ENCODE measurements around the gene WNT5A.
"Not testable (repeated sequence)": the region's sequence is repeated elsewhere in the genome, so short reads cannot be mapped to it uniquely, and the experiment has no call there.

WNT5A gene

DNA sequence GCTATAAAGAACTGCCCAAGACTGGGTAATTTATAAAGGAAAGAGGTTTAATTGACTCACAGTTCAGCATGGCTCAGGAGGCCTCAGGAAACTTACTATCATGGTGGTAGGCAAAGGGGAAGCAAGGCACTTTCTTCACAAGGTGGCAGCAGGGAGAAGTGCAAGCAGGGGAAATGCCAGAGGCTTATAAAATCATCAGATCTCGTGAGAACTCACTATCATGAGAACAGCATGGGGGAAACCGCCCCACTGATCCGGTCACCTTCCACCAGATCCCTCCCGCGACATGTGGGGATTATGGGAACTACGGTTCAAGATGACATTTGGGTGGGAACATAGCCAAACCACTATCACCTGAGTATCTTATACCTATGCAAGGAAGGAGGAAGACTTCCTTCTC is 18.0 kb upstream of the WNT5A start:
- DNase-seq: not testable (repeated sequence)

DNA sequence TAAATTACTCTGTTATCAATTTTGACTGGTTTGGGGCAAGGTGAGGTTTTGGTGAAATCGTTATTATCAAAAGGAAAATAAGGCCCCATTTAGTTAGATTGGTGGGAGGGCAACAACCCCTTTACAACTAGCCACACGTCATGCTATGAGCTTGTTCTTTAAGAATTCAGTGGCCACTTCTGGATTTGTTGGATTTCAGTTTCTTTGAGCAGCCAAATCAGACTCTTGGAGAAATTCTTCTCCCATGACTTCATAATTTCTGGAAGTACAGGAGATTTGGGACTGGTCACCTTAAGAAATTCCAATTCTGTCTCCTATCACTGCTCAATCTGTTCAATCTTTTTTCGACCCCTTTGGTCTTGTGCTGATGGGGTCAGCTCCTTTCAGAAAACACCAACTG is 14.8 kb upstream of the WNT5A start:
- no peak for DNase-seq

DNA sequence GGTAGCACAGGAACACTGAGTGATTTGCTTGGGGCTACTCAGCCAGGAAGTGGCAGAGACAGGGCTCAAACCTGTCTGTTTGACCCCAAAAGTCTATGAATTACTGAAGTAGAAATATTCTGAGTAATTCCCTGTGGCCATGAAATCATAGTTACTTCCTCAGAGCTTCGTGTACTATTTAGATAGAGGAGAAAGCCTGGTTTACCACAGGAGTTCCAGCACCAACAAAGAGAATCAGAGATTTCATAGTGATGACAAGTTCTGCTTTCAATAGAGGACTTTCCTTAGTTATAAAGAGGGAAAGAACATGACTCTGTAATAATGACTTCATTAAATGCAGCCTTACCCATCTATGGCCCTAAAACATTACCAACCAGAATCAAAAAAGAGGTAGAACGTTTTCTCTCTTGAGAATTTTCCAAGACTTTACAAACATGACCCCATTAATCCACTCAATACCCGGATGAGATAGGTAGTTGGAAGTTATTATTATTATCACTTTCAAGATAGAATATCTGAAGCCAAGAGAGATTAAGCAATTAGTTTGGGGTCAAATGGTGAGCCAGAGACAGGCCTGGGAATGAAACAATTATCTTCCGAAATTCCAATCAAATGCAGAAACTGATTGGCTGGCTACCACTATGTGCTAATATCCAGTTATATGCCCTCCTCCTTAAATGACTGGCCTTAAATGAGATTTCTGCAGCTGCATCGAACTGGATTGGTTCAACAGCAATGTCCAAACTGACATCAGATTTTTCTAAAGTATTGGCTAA is 13.6 kb upstream of the WNT5A start:
- no peak for DNase-seq

DNA sequence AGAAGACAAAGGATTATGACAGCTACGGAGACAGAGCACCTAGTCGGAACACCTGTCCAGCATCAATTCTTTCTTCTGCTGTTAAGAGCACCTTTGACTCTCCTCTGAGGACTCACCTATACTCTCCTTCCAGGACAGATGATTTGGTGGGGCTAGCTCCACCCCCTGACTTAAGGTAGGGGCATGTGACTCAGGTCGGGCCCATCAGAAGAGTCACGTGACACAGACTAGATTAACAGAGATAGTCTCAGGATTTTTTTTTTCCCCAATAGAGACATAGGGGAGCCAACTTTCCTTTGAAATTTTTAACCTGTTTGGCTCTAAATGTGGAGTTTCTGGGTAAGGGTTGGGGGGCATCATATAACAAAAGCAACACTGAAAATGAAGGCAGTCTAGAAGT is 11.4 kb upstream of the WNT5A start:
- DNase-seq: no peak

DNA sequence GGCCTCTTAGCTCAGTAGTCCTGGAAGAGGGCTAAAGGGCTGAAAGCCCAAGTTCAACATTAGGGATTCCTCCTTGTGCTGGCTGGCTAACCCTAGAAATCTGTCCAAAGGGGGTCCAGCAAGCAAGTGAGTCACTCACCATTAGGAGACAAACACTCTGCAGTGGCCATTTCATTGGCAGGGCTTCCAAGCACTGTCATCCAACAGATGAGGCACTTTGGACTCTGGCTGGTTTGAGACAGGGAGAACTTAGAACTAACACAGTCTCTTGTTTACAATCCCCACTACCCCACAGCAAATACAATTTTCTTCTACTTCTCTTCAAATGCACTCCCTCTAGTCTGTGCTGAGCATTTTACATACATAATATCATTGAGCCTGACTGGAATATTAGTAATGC is 10.1 kb upstream of the WNT5A start:
- no peak for DNase-seq

DNA sequence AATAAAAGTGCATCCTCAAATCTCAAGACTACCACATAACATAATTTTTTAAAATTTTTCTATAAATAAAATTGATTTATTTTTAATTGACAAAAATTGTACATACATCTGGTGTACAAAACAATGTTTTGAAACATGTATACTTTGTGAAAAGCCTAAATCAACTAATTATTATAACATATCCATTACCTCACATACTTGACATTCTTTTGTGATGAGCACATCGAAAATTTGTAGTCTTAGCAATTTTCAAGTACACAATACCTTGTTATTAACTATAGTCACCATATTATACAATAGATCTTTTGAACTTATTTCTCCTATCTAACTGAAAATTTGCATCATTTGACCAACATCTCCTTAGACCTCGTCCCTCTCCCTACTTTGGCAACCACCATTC is 7.9 kb upstream of the WNT5A start:
- DNase-seq: no peak

DNA sequence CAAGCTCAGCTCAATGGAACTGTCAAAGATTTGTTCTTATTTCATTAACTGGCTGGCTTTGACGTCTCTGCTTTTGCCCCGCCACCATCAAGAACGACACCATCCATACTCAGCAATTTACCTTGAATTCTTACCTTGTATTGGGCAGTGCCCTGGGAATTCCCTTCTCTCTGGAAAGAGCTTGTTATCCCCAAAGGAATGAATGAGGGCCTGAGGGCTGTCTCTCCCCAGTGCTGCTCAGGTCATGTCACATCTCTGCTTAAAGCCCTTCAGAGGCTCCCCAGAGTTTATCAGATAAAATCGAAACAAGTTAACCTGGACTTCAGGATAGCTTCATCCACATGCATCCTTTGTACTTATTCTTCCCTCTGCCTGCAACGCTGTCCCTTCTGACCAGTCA is 5.9 kb upstream of the WNT5A start:
- no peak for DNase-seq

DNA sequence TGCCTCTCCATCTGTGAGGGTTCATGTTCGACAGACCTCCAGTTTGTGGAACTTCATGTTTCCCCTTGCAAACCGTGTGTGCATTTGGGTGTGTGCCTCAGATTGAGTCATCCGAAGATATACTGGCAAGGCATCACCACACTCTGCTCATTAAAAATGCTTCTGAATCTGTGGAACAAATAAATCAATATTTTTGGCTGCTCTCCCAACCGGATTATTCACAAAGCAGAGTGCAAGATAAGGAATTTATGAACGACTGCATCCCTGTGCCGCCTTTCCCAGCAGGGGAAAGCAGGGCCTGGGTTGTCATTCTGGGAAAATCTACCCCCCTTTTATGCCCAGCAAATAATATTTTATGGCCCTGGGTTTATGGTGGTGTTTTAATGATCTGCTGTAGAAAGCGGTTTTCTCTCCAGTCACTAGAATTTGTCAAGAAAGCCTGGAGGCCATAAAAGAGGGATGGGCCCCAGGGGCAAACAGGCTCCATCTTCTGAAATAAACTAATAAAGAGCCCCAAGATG is 4.2 kb upstream of the WNT5A start:
- no peak for DNase-seq

DNA sequence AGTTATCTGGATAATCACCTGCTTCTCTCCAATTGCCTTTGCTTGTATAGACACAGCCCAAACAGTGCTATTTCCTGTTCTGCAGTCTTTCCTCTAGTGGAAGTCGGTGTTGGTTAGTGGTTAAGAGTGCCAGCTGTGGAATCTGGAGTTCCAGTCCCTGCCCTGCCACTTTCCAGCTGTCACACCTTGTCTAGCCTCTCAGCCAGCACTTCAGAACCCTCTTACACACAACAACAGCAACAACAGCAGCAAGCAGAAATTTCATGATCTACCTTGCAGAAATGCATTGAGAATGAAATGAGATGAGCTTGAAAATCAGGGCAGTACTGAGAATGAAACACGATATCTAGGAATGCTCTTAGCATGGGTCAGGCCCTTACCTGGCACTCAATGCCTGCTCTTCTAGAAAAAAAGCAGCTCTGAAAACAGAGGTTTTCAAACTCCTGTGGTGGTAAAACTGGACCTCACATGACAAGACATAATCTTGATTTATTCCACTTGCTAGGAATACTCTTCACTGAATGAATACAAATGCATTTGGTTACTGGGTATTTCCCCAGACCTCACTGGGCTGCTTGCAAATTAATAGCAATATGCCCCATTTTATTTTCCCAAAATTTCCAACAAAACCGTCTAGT is 3.3 kb upstream of the WNT5A start:
- DNase-seq: no peak

DNA sequence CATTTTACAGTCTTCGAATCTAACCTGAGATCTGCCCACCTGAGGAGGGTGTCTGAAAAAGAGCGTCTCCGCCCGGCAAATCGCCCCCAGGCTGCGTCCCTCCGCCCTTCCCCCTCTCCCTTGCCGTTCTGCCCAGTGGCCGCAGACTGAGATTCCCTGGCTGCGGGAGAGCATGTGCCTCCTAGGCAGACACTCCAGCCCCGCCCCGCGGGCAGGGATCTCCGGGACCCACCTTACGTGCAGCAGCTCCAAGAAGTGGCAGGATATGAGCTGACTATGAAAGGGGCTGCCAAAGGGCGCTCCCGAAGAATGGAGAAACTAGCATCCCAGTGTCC is 2.7 kb upstream of the WNT5A start:
- no peak for DNase-seq

DNA sequence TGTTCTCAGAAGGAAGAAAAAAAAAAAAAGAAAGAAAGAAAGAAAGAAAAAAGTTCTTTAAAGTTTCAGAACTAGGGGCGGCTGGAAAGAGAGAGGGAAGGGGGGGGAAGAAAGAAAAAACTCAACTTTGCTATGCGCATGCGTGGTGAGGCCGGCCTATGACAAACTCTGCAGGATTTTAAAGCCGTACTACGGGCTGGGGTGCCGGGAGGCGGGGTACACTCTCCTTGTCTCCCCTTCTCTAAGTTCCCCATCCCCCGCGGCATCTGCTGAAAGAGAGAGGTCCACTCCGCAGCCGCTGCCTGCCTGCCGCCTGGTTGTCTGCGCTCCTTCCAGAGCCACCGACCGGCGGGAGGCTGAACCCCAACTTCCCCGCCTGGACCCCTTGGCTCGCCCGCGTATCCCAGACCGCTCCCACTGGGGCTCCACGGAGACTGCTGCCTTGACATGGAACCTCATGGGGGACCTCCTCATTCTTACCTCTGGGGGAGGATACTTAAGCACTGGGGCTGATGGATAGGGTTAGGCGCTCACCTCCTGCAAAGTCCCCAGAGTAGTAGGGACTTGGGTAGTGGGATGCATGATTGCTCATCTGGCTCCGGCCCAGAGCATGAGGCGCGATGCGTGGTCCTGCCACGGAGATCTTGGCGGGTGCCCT is 1.4 kb upstream of the WNT5A start:
- DNase-seq: no peak

DNA sequence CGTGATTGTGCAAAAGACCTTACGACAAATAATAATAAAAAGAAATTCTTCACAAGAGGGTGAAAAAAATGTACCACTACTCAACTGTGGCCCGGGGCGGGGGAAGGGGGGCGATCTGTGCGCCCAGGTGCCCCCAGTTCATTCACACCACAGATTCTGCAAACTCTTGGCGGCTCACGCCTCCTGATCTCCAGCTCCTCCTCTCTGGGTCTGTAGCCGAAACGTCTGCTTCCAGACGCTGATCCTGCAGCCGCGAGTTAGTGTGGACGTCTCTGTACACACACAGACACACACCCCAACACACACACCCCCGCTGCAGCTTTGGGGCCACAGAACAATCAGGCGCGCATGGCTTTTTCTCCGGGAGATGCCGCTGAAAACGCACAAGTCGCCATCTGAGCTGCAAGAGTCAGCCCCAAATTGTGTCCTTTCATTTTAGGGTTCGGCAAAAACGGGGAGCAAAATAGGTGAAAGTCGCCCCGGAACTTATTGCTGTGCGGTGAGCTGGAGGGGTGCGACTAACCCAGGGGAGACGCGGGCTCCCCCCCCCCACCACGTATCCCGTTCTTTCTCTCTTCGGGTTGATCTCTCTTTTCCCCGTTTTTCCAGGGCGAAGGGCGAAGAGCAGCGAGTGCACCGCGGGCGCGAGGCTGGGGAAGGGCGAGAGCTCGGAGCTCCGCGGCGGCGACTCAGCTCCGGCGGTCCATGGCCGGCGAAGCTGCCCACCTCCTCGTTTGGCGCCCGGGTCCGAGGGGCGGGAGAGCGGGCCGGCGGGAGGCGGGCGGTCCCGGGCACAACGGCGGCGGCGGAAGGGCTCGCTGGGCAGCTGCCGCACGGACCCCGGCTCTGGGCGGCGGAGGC is 505 bp upstream of the WNT5A start:
- no peak for DNase-seq

DNA sequence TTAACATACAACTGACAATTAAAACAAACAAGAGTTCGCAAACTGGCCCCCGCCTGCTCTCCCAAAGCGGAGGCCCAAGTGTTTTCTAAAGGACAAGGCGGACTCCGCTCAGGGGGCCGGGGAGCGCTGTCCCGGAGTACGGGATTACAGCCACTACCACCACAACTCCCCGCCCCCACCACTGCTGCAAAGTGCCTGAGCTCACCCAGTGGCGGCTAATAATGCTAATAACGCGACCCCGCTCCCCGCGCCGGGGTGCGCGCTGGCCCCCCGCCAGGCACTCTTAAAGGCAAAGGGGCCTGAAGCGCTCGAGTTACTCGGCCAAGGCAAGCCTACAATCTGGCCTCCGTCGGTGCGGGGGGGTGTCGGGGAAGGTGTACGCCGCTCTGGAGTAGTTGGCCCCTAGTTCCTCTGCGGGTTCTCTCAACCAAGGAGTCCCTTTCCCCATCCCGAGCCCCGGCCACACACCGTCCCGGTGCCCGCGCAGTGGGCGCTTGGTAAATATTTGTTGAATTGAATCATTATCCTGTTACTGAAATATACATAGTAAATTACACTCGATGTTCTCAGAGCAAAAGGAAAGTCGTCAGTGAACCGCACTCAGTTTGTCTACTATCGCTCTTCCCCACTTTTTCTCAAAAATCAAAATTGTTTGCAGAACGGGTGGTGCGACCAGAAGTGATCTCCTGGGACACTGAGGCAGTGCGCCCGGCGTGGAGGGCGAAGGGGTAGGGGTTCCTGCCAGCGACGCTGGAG is 827 bp downstream of the WNT5A start:
- DNase-seq: no peak

DNA sequence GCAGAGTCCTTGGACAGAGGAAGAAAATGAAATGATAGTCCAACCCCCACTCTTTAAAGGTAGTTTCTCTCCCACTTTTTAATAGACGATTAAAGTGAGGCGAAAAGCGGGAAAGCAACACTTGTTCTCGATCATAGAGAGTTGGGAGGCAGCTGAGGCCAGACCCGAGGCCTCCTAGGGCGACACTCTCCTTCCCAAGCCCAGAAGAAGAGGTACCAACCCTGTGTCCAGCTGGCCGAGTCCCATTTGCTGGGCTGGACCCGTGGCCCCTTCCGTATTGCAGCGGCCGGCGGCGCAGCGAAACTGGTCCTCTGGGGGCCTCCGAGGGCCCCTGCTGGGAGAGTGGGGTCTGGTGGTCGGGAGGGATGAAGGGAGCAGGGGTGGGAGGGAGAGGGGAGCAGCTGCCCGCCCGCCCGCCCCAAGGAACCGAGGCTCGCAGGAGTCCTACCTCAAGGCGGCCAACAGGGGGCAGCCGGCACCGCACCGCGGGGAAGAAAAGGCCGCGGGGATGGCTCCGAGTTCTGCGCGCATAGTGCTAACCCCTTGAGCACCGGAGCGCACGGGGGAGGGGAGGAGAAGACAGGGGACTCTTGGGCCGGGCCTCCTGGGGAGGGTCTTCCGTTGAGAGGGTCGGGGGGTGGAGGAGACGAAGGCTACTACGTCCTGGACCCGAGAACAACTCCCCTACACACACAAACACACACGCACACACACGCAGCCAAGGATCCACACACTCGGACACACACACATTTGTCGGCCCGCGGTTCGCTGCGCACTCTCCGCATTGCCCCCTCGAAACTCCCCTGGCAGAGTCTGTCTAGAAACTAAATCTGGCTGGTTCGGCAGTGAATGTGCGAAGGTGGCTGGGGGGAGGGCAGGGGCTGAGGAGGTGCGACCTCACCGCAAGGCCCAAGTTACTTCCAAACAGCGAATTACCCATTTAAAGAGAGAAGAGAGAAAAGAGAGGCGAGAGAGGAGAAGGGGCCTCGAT is 2.0 kb downstream of the WNT5A start:
- no peak for DNase-seq

DNA sequence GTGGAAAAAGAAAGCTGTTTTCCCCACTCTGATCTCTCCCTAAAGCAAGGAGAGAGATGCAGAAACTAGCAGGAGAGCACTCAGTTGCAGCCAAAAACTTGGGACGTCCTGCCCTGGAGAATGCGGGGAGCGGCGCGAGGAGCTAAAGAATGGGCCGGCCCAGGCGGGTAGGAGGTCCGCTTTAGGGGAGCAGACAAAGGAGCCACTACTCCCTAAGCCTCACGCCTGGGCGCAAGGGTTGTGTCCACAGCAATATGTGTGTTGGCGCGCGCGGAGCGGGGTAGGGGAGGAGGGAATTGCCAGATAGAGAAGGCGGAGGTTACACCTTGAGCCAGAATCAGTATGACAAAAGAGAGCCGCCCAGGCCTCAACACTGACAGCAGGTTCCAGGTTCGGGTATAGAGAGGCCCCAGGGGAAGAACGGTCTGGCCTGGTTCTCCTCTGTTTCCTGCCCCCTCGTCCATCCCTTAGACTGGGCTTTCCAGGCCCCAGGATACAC is 2.9 kb downstream of the WNT5A start:
- DNase-seq: no peak

DNA sequence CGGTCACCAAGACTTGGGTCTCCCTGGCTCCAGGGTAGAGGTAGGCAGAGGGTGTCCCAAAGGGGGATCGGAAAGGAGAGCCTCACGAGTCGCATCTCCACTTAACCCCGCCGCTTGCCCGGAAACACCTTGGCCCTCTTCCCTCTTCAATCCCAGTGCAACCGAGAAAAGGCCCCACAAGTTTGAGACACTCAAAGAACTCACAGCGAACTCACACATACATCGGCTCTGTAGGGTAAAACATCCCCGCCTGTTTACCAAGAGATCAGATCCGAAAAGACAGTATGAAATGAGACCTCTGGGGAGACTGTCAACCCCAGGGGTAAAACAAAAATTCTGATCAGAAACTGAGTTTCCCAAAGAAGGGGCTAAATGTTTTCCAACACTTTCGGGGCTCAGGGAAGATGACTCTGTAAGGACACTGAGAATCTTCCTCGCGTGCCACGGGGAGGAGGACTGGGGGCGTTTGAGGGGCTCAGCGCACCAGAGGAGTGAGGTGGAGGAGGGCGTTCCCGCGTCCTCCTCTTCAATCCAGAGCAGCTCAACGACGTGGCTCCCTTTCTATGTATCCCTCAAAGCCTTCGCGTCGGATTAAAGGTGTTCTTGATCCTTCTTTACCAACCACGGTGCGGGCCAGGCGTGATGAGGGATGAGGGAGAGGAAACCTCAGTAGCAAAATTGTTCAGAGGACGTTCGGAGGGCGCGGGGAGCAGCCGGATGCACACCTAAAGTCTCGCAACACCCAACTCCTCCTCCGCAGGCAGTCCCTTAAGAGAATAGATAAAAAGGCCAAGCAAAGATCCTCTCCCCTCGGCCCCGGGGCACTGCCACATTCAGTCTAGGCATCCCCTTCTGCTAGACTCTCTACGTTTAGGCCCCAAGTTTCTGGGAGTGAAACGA is 3.7 kb downstream of the WNT5A start:
- no peak for DNase-seq

DNA sequence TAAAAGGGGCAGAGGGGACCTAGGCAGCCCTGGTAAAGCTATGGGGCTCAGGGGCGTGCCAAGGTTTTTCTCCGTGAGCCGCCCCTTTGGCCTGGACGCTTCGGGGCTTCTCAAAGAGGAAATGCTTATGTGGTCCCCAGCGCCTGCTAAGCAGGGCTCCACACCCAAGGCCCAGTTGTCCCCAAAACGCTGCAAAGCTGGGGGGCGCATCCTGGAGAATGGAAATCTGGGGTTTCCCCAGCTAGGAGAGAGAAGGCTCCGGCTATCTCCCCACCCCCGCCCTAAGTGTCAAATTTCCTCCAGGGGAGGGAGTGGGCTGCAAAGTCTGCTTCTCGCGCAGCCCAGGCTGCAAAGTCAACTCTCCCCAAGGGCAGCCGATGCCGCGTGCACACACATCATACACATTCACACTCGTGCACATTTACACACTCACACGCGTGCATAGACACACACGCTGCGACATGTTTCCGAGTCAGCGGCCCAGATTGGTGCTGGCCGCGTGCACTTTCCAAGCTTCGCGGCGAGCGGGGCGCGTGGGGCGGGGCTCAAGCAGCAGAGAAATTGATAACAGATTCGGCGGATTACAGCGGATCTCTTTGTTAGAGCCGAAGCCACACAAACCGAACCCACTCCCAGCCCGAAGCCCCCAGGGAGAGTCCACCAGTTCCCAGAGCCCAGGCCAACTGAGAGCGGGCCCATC is 4.5 kb downstream of the WNT5A start:
- no peak for DNase-seq

DNA sequence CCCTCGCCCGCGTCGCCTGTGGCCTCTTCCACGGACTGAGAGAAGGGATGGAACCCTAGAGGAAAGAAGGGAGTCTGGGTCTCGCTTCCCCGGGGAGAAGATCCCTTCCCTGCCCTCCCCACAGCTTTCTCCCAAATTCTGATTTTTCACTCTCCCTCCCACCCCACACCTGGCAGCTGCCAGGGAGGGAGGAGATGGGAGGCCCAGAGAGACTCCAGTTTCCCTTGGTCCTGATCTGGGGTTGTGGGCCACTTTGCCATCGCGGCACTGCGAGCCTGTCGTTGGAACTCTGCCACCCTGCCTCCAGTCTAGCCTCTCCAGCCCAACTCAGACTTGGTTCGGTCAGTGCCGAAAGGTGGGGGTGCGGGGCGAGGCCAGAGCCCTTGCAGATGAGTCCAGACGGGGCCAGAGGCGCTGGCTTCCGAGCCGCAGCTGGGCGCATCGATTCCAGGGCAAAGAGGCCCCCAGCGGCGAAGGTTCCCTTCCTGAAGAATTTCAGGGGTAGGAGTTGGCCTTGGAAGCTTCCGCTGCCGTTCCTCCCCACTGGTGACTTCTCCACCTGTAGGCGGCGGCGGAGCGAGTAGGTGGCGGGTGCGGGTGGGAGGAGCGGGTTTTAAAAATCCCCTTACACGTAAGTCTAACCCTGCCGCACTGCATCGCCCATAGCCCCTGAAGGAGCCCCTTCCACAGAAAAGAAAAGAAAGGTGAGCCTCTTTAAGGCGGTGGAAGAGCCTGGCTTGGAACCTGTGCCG is 5.2 kb downstream of the WNT5A start:
- DNase-seq: no peak
